Mesenchymal stem cell (in vitro differentiated cells and primary cell): ENCODE results near the gene COL15A1.

Experiments
- DNase-seq: peaks from one replicate; pipeline ENCODE4 v3.0.0-alpha.2; 2013
- H2AFZ ChIP-seq: one replicate; pipeline ENCODE4 v1.6.1; 2013; ENCODE audit warnings: low read depth, mild to moderate bottlenecking, control low read depth, inconsistent platforms, low read length, moderate library complexity
- H2AK5ac ChIP-seq: 2 replicates; pipeline ENCODE4 v1.6.1; 2013; ENCODE audit warnings: low read length, moderate library complexity, mild to moderate bottlenecking, inconsistent platforms; ENCODE audit not compliant: severe bottlenecking
- H2BK120ac ChIP-seq: one replicate; pipeline ENCODE4 v1.6.1; 2013; ENCODE audit warnings: low read depth, mild to moderate bottlenecking, inconsistent platforms, low read length, moderate library complexity
- H2BK12ac ChIP-seq, 2 experiments: one replicate each; pipeline ENCODE4 v1.6.1; 2013; ENCODE audit warnings: inconsistent platforms in 2 of 2, low read length in 2 of 2, mild to moderate bottlenecking in 2 of 2, moderate library complexity in 2 of 2, control low read depth in 1 of 2
- H2BK15ac ChIP-seq: one replicate; pipeline ENCODE4 v1.6.1; 2013; ENCODE audit warnings: mild to moderate bottlenecking, low read depth, inconsistent platforms; ENCODE audit not compliant: poor library complexity, severe bottlenecking
- H2BK5ac ChIP-seq: 2 replicates; pipeline ENCODE4 v1.6.1; 2013; ENCODE audit warnings: low read depth, mild to moderate bottlenecking, low read length, control low read depth, inconsistent platforms; ENCODE audit not compliant: poor library complexity, severe bottlenecking
- H3K14ac ChIP-seq, 2 experiments: one replicate each; pipeline ENCODE4 v1.6.1; 2013; ENCODE audit warnings: inconsistent platforms in 2 of 2, low read length in 2 of 2, control low read depth in 1 of 2, mild to moderate bottlenecking in 1 of 2, moderate library complexity in 1 of 2
- H3K18ac ChIP-seq, 2 experiments: one replicate each; pipeline ENCODE4 v1.6.1; 2013; ENCODE audit warnings: inconsistent platforms in 2 of 2, low read length in 2 of 2, control low read depth in 1 of 2, low read depth in 1 of 2, mild to moderate bottlenecking in 1 of 2
- H3K23ac ChIP-seq, 2 experiments: one replicate each; pipeline ENCODE4 v1.6.1; 2013; ENCODE audit warnings: inconsistent platforms in 2 of 2, low read length in 2 of 2, mild to moderate bottlenecking in 2 of 2, moderate library complexity in 2 of 2, control low read depth in 1 of 2
- H3K27ac ChIP-seq: 2 replicates; pipeline ENCODE4 v1.5.1; 2013; ENCODE audit warnings: mild to moderate bottlenecking, moderate library complexity, low read length, control low read depth, inconsistent platforms; ENCODE audit not compliant: poor library complexity, severe bottlenecking
- H3K27me3 ChIP-seq, 2 experiments: 2 replicates each; pipeline versions ENCODE4 v1.6.1 to v1.7.0; 2013; ENCODE audit warnings: low read length in 2 of 2, mild to moderate bottlenecking in 2 of 2, moderate library complexity in 2 of 2, control low read depth in 1 of 2, inconsistent platforms in 1 of 2; ENCODE audit not compliant: control insufficient read depth in 1 of 2, insufficient read depth in 1 of 2
- H3K36me3 ChIP-seq, 2 experiments: 2 replicates each; pipeline versions ENCODE4 v1.6.1 to v1.7.0; 2013; ENCODE audit warnings: low read length in 2 of 2, control low read depth in 1 of 2, inconsistent platforms in 1 of 2, low read depth in 1 of 2, mild to moderate bottlenecking in 1 of 2; ENCODE audit not compliant: insufficient read depth in 2 of 2, control insufficient read depth in 1 of 2
- H3K4ac ChIP-seq, 2 experiments: one replicate each; pipeline ENCODE4 v1.6.1; 2013; ENCODE audit warnings: inconsistent platforms in 2 of 2, low read length in 2 of 2, mild to moderate bottlenecking in 2 of 2, moderate library complexity in 2 of 2, control low read depth in 1 of 2, low read depth in 1 of 2
- H3K4me1 ChIP-seq: 2 replicates; pipeline ENCODE4 v1.6.1; 2013; ENCODE audit warnings: low read depth, low read length, control low read depth; ENCODE audit not compliant: control insufficient read depth, insufficient read depth
- H3K4me2 ChIP-seq: 2 replicates; pipeline ENCODE4 v1.6.1; 2013; ENCODE audit warnings: low read length, mild to moderate bottlenecking, inconsistent platforms; ENCODE audit not compliant: poor library complexity, severe bottlenecking
- H3K4me3 ChIP-seq, 2 experiments: 2 replicates each; pipeline versions ENCODE4 v1.5.1 to v1.7.0; 2013; ENCODE audit warnings: low read length in 2 of 2, mild to moderate bottlenecking in 2 of 2, control low read depth in 1 of 2, low read depth in 1 of 2; ENCODE audit not compliant: insufficient read depth in 1 of 2
- H3K79me1 ChIP-seq: replicated peaks from 2 replicates; pipeline ENCODE4 v1.6.1; 2013; ENCODE audit warnings: mild to moderate bottlenecking, control low read depth, low read length, inconsistent platforms; ENCODE audit not compliant: poor library complexity, severe bottlenecking
- H3K9ac ChIP-seq: 2 replicates; pipeline ENCODE4 v1.7.0; 2013; ENCODE audit warnings: mild to moderate bottlenecking, low read length, moderate library complexity
- H3K9me3 ChIP-seq: 2 replicates; pipeline ENCODE4 v1.7.0; 2013; ENCODE audit warnings: mild to moderate bottlenecking, low read length; ENCODE audit not compliant: control insufficient read depth
- H4K8ac ChIP-seq: one replicate; pipeline ENCODE4 v1.6.1; 2013; ENCODE audit warnings: inconsistent platforms, mild to moderate bottlenecking, low read length, moderate library complexity
- H4K91ac ChIP-seq: one replicate; pipeline ENCODE4 v1.6.1; 2013; ENCODE audit warnings: mild to moderate bottlenecking, low read length, inconsistent platforms
- WGBS: methylation state at CpG from one replicate; pipeline ENCODE4 v1.1.7; 2013; ENCODE audit warnings: mixed read lengths; 5-methylcytosine and 5-hydroxymethylcytosine counted together

Gene COL15A1

GRCh38 chr9:99044827-99045226 is 101.1 kb downstream of the COL15A1 start:
- Histone ChIP-seq H3K18ac (no peak overlapping the region), H3K4me3 (no peak overlapping the region), H3K14ac (no peak overlapping the region), H2BK12ac (peak overlapping the region in 1 of 2 experiments; percentile 38), H3K9ac (no peak overlapping the region), H2AFZ (no peak overlapping the region), H2BK5ac (no peak overlapping the region), H3K4me1 (peaks cover 12% of the 10 kb centered on the region), H2BK120ac (no peak overlapping the region), H2AK5ac (no peak overlapping the region), H3K4ac (no peak overlapping the region), H4K91ac (no peak overlapping the region), H3K27ac (no peak overlapping the region), H2BK15ac (no peak overlapping the region), H3K27me3 (no peaks in the 10 kb centered on the region), H3K4me2 (no peak overlapping the region), H3K79me1 (no peaks in the 10 kb centered on the region), H3K23ac (no peak overlapping the region), H4K8ac (no peak overlapping the region), H3K9me3 (peaks cover 19% of the 10 kb centered on the region), H3K36me3 (peaks cover 0 to 20% of the 10 kb centered on the region in 2 experiments)
- no peak for DNase-seq
- WGBS, result 52% methylated on average over 3 of the region's 4 CpGs

- Histone ChIP-seq H2BK120ac (peak overlapping the region; percentile 57), H4K91ac (peak overlapping the region; percentile 30), H3K14ac (no peak overlapping the region), H2BK12ac (peak overlapping the region; percentile 54 to 69), H3K18ac (peak overlapping the region; percentile 6 to 64), H4K8ac (no peak overlapping the region), H2BK5ac (no peak overlapping the region), H3K27me3 (no peaks in the 10 kb centered on the region), H3K4me3 (no peak overlapping the region), H3K4me2 (no peak overlapping the region), H2AK5ac (no peak overlapping the region), H3K27ac (no peak overlapping the region), H3K23ac (no peak overlapping the region), H2BK15ac (no peak overlapping the region), H3K9ac (no peak overlapping the region), H2AFZ (no peak overlapping the region), H3K4me1 (peaks cover 9% of the 10 kb centered on the region), H3K79me1 (no peaks in the 10 kb centered on the region), H3K9me3 (peaks cover 19% of the 10 kb centered on the region), H3K36me3 (peaks cover 0 to 20% of the 10 kb centered on the region in 2 experiments), H3K4ac (peak overlapping the region in 1 of 2 experiments; percentile 40)
- WGBS, result 96% methylated on average over 3 of the region's 3 CpGs
- no peak for DNase-seq
Measured at GRCh38 chr9:99046068-99046467, 102.4 kb downstream of the COL15A1 start.

GRCh38 chr9:99046542-99047071 is 102.9 kb downstream of the COL15A1 start:
- Histone ChIP-seq H2BK12ac (peak overlapping the region; percentile 75 to 90), H3K23ac (no peak overlapping the region), H2BK120ac (no peak overlapping the region), H2AFZ (no peak overlapping the region), H2BK15ac (no peak overlapping the region), H3K14ac (no peak overlapping the region), H3K4me3 (no peak overlapping the region), H2AK5ac (no peak overlapping the region), H3K27ac (no peak overlapping the region), H3K4me2 (no peak overlapping the region), H3K9me3 (peaks cover 19% of the 10 kb centered on the region), H2BK5ac (no peak overlapping the region), H3K27me3 (no peaks in the 10 kb centered on the region), H3K18ac (peak overlapping the region in 1 of 2 experiments; percentile 77), H3K4me1 (peaks cover 5% of the 10 kb centered on the region), H3K36me3 (peaks cover 0 to 20% of the 10 kb centered on the region in 2 experiments), H3K9ac (no peak overlapping the region), H3K79me1 (no peaks in the 10 kb centered on the region), H4K8ac (no peak overlapping the region), H3K4ac (peak overlapping the region in 1 of 2 experiments; percentile 81), H4K91ac (peak overlapping the region; percentile 45)
- DNase-seq, result peak; percentile 57
- 81% methylated on average over 5 of the region's 5 CpGs for WGBS

GRCh38 chr9:99049228-99049627 is 105.5 kb downstream of the COL15A1 start:
- 73% methylated on average over 1 of the region's 1 CpG for WGBS
- no peak overlapping the region for H4K91ac ChIP-seq
- no peak overlapping the region for H2BK5ac ChIP-seq
- H3K9ac ChIP-seq, result no peak overlapping the region
- H2BK15ac ChIP-seq, result no peak overlapping the region
- H3K36me3 ChIP-seq, result peaks cover 0 to 20% of the 10 kb centered on the region in 2 experiments
- no peak overlapping the region for H4K8ac ChIP-seq
- H2AFZ ChIP-seq, result no peak overlapping the region
- peak overlapping the region; percentile 5 to 58 for H3K18ac ChIP-seq
- H3K79me1 ChIP-seq, result no peaks in the 10 kb centered on the region
- H2BK120ac ChIP-seq, result no peak overlapping the region
- H3K23ac ChIP-seq, result no peak overlapping the region
- H3K4me1 ChIP-seq, result peaks cover 5% of the 10 kb centered on the region
- peaks cover 13% of the 10 kb centered on the region for H3K9me3 ChIP-seq
- no peak for DNase-seq
- no peak overlapping the region for H2AK5ac ChIP-seq
- H3K4me3 ChIP-seq, result no peak overlapping the region
- H2BK12ac ChIP-seq, result peak overlapping the region; percentile 12 to 56
- no peak overlapping the region for H3K14ac ChIP-seq
- H3K4me2 ChIP-seq, result no peak overlapping the region
- no peak overlapping the region for H3K27ac ChIP-seq
- no peak overlapping the region for H3K4ac ChIP-seq
- no peaks in the 10 kb centered on the region for H3K27me3 ChIP-seq
